Neural cell (in vitro differentiated cells): ENCODE data around the gene KRTAP13-3. TPM values are rescaled to one million over a fixed set of nuclear protein-coding genes. Genes with fewer than 3 reads are reported as not detected.

Experiments
- H2AFZ ChIP-seq: fragments of 200-600, 300-800 bp; sonication (generic), shearing (Covaris generic); 2 replicates; pipeline ENCODE4 v1.6.0; 2014; ENCODE audit warnings: low read depth, mild to moderate bottlenecking, antibody characterized with exemption, low read length, moderate library complexity
- H3F3A ChIP-seq: fragments of 200-600 bp; shearing (Covaris generic); 2 replicates; pipeline ENCODE4 v1.6.1; 2016; ENCODE audit warnings: mild to moderate bottlenecking, moderate library complexity, mixed read lengths, antibody characterized with exemption, low read length; ENCODE audit not compliant: insufficient read depth, poor library complexity, severe bottlenecking
- H3K27ac ChIP-seq: fragments of 200-600, 300-800 bp; sonication (generic), shearing (Covaris generic); 2 replicates; pipeline ENCODE4 v1.5.1; 2014; ENCODE audit warnings: mild to moderate bottlenecking, low read length, moderate library complexity
- H3K27me3 ChIP-seq: fragments of 300-800, 200-600 bp; sonication (generic), shearing (Covaris generic); 2 replicates; pipeline ENCODE4 v1.6.0; 2014; ENCODE audit warnings: mild to moderate bottlenecking, low read depth, low read length, moderate library complexity; ENCODE audit not compliant: insufficient read depth
- H3K36me3 ChIP-seq: fragments of 300-800, 200-600 bp; sonication (generic), shearing (Covaris generic); 2 replicates; pipeline ENCODE4 v1.5.1; 2014; ENCODE audit warnings: mild to moderate bottlenecking, antibody characterized with exemption, low read length, moderate library complexity; ENCODE audit not compliant: insufficient read depth
- H3K4me2 ChIP-seq: fragments of 300-800, 200-600 bp; sonication (generic), shearing (Covaris generic); 2 replicates; pipeline ENCODE4 v1.6.0; 2014; ENCODE audit warnings: mild to moderate bottlenecking, low read length
- H3K4me3 ChIP-seq: fragments of 300-800, 200-600 bp; sonication (generic), shearing (Covaris generic); 2 replicates; pipeline ENCODE4 v1.5.1; 2014; ENCODE audit warnings: mild to moderate bottlenecking, low read length, moderate library complexity
- H3K79me2 ChIP-seq: fragments of 200-600 bp; shearing (Covaris generic); replicated peaks from 2 replicates; pipeline ENCODE4 v1.6.0; 2014; ENCODE audit warnings: mild to moderate bottlenecking, low read length, moderate library complexity; ENCODE audit not compliant: insufficient read depth
- H3K9ac ChIP-seq: fragments of 300-800, 200-600 bp; sonication (generic), shearing (Covaris generic); 2 replicates; pipeline ENCODE4 v1.6.1; 2016; ENCODE audit warnings: mild to moderate bottlenecking, low read length, mixed read lengths
- H3K9me2 ChIP-seq: fragments of 200-600 bp; shearing (Covaris generic); 2 replicates; pipeline ENCODE4 v1.6.1; 2016; ENCODE audit warnings: mild to moderate bottlenecking, low read length, mixed read lengths; ENCODE audit not compliant: insufficient read depth
- H3K9me3 ChIP-seq: fragments of 200-600, 300-800 bp; sonication (generic), shearing (Covaris generic); 2 replicates; pipeline ENCODE4 v1.6.1; 2016; ENCODE audit warnings: mild to moderate bottlenecking, mixed run types, low read length, moderate library complexity, mixed read lengths
- H4K20me1 ChIP-seq: fragments of 200-600 bp; shearing (Covaris generic); 2 replicates; pipeline ENCODE4 v1.6.1; 2016; ENCODE audit warnings: mild to moderate bottlenecking, mixed run types; ENCODE audit not compliant: insufficient read depth
- CTCF ChIP-seq: fragments of 450-650 bp; IDR thresholded peaks from 2 replicates; pipeline ENCODE4 v1.5.1; 2014; ENCODE audit warnings: antibody characterized with exemption, mild to moderate bottlenecking, moderate library complexity; ENCODE audit not compliant: poor library complexity, severe bottlenecking
- EP300 ChIP-seq: fragments of 450-650 bp; conservative IDR thresholded peaks from 2 replicates; pipeline ENCODE4 v1.6.1; 2014; ENCODE audit warnings: antibody characterized with exemption, mild to moderate bottlenecking, moderate library complexity; ENCODE audit not compliant: poor library complexity, severe bottlenecking
- EZH2 ChIP-seq: fragments of 200-600, 300-800 bp; shearing (Covaris generic), sonication (generic); IDR thresholded peaks from 2 replicates; pipeline ENCODE4 v1.6.1; 2014; ENCODE audit warnings: antibody characterized with exemption, low read length, borderline replicate concordance, mild to moderate bottlenecking; ENCODE audit not compliant: insufficient read depth, poor library complexity, severe bottlenecking
- MXI1 ChIP-seq: fragments of 450-650 bp; conservative IDR thresholded peaks from 2 replicates; pipeline ENCODE4 v1.6.1; 2014; ENCODE audit warnings: antibody characterized with exemption, mild to moderate bottlenecking; ENCODE audit not compliant: poor library complexity, severe bottlenecking
- POLR2AphosphoS5 ChIP-seq: IDR thresholded peaks from 2 replicates; pipeline ENCODE4 v1.6.1; 2012
- RAD21 ChIP-seq: fragments of 450-650 bp; conservative IDR thresholded peaks from 2 replicates; pipeline ENCODE4 v1.6.1; 2014; ENCODE audit warnings: antibody characterized with exemption, mild to moderate bottlenecking, moderate library complexity
- REST ChIP-seq: IDR thresholded peaks from 2 replicates; pipeline ENCODE4 v1.6.1; 2012; ENCODE audit warnings: borderline replicate concordance
- SMC3 ChIP-seq: fragments of 450-650 bp; conservative IDR thresholded peaks from 2 replicates; pipeline ENCODE4 v1.6.1; 2014; ENCODE audit warnings: antibody characterized with exemption, mild to moderate bottlenecking, moderate library complexity; ENCODE audit not compliant: poor library complexity
- TAF1 ChIP-seq: IDR thresholded peaks from 2 replicates; pipeline ENCODE4 v1.6.1; 2012; ENCODE audit warnings: low read depth
- polyA plus RNA-seq: library from polyadenylated mRNA; depleted of rRNA; stranded (reverse); fragments of >200 nt; gene quantifications from 2 replicates; pipeline ENCODE4 v1.2.3, GENCODE V29; 2014

Gene KRTAP13-3
- polyA plus RNA-seq, 1 donor from 2014 or later, result not detected

- Histone ChIP-seq H3F3A (no peaks in the 10 kb centered on the region), H3K79me2 (no peaks in the 10 kb centered on the region), H3K9me2 (no peaks in the 10 kb centered on the region), H3K4me3 (no peak overlapping the region), H3K4me2 (no peak overlapping the region), H3K9me3 (no peaks in the 10 kb centered on the region), H3K27ac (no peak overlapping the region), H3K36me3 (no peaks in the 10 kb centered on the region), H3K27me3 (no peaks in the 10 kb centered on the region), H2AFZ (no peak overlapping the region), H4K20me1 (no peaks in the 10 kb centered on the region), H3K9ac (no peak overlapping the region)
- TF ChIP-seq MXI1 (no peak), RAD21 (no peak), EZH2 (no peak), CTCF (no peak), TAF1 (no peak), REST (no peak), EP300 (no peak), POLR2AphosphoS5 (no peak), SMC3 (no peak)
Observed at GRCh38 chr21:30415993-30416392, 9.7 kb downstream of the KRTAP13-3 start.

GRCh38 chr21:30408782-30409494 is 16.8 kb downstream of the KRTAP13-3 start:
- Histone ChIP-seq H3K36me3 (peaks cover 3% of the 10 kb centered on the region), H3K4me3 (no peak overlapping the region), H3K9me3 (peaks cover 7% of the 10 kb centered on the region), H3K9ac (no peak overlapping the region), H3K27me3 (no peaks in the 10 kb centered on the region), H3K9me2 (no peaks in the 10 kb centered on the region), H3F3A (no peaks in the 10 kb centered on the region), H2AFZ (no peak overlapping the region), H4K20me1 (no peaks in the 10 kb centered on the region), H3K4me2 (no peak overlapping the region), H3K79me2 (no peaks in the 10 kb centered on the region), H3K27ac (no peak overlapping the region)
- no peak for TF ChIP-seq MXI1
- TF ChIP-seq REST, result no peak
- no peak for TF ChIP-seq EZH2
- TF ChIP-seq CTCF, result no peak
- no peak for TF ChIP-seq RAD21
- TF ChIP-seq TAF1, result no peak
- TF ChIP-seq POLR2AphosphoS5, result no peak
- no peak for TF ChIP-seq SMC3
- TF ChIP-seq EP300, result no peak
